ENCODE data around the gene DNAJA3. TPM values are rescaled to one million over a fixed set of nuclear protein-coding genes. Genes with fewer than 3 reads are reported as not detected.

DNAJA3 gene
- total RNA-seq, 2 donors from 2014 or later = 43.6 to 56.7 TPM

DNA sequence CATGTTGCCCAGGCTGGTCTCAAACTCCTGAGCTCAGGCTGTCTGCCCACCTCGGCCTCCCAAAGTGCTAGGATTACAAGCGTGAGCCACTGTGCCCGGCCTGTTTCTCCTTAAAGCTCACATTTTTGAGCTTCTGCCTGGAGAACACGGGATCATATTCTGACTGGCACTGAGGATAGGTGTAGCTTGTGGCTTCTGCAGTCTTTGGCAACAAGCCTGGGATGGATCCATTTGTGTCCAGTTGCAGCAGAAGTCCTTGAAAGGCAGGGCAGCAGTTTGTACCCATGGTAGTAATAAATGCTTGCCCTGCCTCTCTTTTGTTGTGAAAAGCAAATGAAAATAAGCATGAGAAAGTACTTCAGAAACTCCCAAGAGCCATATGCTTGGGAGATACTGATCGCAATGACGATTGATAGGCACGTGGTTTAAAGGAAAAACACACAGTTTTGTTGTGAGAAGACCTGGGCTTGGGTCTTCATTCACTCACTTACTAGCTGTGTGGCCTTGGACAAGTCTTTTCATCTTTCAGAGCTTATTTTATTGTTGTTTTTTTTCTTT is 6.2 kb upstream of the DNAJA3 start:
- ATAC-seq (no peak), DNase-seq (no peak)
- intact Hi-C loops (cut with DNase I, micrococcal nuclease) = no loop called here

DNA sequence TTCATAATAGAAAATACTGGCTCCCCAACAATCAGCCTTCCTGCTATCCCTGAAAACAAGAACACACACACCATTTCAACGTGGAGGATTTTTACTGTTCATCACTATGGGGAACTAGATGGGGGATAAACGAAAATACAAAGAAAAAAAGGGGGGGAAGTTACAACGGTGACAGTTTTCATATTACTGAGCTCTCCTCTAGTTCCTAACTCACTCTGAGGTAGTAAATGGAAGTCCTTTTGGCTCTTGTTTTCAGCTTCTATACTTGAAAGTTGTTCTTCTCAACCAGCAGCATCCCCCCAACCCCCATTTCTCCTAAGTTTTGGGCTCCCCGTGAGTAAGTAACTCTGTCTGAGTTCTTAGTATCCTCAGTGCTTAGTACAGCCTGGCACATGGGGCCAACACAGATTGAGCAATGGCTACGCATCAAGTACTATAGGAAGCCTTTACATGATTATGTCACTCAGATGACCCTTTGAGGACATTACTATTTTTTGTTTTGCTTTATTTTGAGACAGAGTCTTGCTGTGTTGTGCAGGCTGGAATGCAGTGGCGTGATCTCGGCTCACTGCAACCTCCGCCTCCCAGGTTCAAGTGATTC is 5.1 kb upstream of the DNAJA3 start:
- DNase-seq (no peak), ATAC-seq (no peak)
- intact Hi-C loops (cut with DNase I, micrococcal nuclease) = no loop called here

DNA sequence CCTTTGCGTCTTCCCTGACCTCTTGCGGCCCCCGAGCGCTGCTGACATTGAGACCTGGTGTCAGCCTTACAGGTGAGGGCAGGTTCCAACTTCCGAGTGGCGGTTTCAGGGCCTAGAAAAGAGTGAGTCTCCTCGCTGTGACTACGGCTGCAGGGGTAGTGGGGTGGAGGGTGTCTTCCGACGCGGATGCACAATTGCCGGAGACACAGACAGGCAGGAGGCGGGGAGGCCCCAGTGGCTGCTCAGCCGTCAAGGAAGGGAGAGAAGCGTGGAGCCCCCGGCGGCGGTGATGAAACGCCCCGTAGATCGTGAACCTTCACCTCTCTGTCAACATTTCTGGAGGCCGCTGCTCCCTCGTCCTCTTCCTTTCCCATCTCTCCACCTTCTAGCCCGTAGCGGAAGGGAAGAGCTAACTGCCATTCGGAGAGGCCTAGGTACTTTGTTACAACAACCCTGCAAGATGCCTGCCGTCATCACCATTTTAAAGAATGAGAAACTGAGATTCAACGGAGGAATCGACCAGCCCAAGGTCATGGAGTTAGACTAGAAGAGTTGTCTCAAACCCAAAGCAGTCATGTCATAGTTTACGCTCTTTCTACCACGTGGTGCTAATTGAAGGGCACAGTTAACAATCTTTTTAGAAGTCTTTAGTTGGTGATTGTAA is 485 bp downstream of the DNAJA3 start:
- DNase-seq (no peak), ATAC-seq (peak; percentile 48)
- intact Hi-C loops (cut with DNase I, micrococcal nuclease) = no loop called here

DNA sequence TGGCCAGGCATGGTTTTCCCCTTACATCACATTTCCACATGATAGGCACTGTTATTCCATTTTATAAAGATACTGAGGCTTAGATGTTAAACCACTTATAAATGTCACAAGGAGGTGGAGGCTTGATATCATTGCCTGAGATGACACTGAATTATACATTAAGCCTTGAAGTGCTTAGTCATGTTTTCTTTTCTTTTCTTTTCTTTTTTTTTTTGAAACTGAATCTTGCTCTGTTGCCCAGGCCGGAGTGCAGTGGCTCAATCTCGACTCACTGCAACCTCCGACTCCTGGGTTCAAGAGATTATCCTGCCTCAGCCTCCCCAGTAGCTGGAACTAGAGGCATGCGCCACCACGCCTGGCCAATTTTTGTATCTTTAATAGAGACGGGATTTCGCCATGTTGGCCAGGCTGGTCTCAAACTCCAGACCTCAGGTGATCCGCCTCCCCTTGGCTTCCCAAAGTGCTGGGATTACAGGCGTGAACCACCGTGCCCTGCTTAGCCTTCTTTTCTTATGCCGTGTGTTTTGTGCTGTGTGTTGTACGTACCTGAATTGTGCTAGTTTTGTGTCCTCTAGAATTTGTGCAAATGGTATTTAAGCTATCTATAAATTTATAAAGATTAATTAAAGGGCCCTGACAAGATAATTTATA is 1.2 kb downstream of the DNAJA3 start:
- DNase-seq (no peak), ATAC-seq (no peak)
- intact Hi-C loops (cut with DNase I, micrococcal nuclease) = no loop called here

DNA sequence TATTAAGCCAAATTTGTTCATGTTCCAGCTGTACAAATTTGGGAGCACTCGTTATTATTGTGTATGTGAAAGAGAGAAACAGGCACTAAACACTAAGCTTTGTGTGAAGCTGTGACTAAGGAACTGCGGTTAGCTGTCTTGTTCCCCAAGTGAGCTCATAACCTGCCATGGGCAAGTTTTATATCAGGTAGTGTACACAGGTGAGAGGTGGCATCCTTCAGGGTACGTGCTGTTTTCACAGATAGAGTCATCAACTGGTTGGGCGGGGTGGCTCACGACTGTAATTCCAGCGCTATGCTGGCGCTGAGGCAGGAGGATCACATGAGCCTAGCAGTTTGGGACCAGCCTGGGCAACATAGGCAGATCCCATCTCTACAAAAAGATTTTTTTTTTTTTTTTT is 2.8 kb downstream of the DNAJA3 start:
- intact Hi-C loops (cut with DNase I, micrococcal nuclease) = no loop called here
- no peak for DNase-seq

DNA sequence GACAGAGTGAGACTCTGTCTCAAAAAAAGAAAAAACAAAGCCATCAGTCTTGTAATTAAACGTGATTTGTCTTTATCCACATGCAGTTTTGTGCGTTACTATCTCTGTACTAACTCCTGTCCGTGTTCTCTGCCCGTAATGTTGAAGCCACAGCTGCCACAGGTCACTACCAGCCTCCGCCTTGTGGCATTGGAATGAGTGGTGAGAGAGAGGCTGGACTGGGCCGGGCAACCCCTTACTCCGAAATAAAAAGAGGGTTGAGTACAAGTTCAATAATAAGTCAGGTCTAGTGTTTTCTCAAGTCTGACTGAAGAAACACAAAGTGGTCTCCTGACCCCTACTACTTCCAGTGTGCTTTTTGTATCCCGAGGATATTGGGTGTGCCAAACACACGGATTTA is 5.4 kb downstream of the DNAJA3 start:
- ATAC-seq (no peak), DNase-seq (no peak)
- intact Hi-C loops (cut with DNase I, micrococcal nuclease) = no loop called here

More for the DNA sequence above, 2.8 kb downstream of the DNAJA3 start:
- ATAC-seq = peak; percentile 7

DNA sequence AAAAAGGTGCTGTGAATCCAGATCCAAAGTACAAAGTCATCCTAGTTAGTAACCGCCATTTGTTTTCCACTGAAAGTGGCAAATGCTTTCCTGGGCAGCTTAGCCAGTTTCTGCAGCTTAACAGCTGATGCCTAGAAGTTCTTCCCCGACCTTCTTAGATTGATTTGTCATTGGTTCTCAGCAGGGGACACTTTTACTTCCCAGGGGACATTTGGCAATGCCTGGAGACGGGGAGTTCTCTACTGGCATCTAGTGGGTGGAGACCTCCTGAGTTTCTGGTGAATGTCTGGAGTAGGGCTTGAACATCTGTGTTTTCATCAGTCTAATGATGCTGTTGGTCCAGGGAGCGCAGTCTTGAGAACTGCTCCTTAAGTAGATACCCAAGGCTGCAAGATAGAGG is 7.6 kb downstream of the DNAJA3 start:
- intact Hi-C loops (cut with DNase I, micrococcal nuclease) = no loop called here
- ATAC-seq (no peak), DNase-seq (no peak)

DNA sequence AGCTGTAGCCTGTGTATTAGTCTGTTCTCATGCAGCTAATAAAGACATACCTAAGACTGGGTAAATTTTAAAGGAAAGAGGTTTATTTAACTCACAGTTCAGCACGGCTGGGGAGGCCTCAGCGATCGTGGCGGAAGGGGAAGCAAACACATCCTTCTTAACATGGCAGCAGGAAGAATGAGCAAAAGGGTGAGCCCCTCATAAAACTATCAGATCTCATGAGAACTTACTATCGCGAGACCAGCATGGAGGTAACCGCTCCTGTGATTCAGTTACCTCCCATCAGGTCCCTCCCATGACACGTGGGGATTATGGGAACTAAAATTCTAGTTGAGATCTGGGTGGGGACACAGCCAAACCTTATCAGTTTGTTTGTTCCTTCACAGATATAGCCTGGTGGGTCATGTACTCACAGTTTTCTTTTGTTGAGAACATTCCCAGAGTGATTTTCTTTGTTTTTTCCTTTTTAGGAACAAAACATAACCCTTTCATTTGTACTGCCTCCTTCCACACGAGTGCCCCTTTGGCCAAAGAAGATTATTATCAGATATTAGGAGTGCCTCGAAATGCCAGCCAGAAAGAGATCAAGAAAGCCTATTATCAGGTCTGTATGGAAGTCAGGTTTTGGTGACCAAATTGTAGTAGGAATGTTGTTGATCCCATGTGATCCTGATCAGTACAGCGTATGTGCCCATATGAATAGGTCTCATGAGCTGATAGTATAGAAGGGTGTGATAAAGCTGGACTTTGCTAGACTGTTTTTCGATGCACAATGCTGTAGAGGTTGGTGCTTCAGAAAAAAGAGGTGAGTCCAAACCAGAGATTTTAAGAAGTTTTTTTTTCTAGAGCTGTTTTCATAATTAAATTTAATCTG is 8.5 kb downstream of the DNAJA3 start:
- intact Hi-C loops (cut with DNase I, micrococcal nuclease) = no loop called here
- peak; percentile 27 for ATAC-seq
- DNase-seq = no peak

DNA sequence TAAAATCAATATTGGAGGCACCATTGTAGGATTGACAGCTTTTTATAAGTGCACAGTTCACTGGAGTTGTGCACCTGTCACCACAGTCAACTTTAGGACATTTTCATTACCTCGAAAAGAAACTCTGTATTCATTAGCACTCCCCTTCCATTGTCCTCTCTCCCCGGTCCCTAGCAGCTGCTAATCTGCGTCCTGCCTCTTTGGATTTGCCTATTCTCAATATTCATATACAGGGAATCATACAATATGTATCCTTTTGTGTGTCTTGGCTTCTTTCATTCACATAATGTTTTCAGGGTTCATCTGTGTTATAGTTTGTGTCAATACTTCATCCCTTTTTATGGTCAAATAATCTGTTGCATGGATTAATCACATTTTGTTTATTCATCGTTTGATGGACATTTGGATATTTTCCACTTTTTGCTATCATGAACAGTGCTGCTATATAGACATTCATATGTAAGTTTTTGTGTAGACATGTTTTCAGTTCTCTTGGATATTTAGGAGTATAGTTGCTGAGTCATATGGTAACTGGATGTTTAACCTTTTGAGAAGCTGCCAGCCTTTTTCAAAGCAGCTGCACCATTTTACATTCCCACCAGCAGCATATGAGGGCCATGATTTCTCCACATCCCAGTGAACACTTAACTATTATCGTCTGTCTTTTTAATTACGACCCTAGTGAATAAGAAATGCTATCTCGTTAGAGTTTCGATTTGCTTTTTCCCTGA is 9.8 kb downstream of the DNAJA3 start:
- ATAC-seq (no peak), DNase-seq (no peak)
- intact Hi-C loops (cut with DNase I, micrococcal nuclease) = no loop called here

DNA sequence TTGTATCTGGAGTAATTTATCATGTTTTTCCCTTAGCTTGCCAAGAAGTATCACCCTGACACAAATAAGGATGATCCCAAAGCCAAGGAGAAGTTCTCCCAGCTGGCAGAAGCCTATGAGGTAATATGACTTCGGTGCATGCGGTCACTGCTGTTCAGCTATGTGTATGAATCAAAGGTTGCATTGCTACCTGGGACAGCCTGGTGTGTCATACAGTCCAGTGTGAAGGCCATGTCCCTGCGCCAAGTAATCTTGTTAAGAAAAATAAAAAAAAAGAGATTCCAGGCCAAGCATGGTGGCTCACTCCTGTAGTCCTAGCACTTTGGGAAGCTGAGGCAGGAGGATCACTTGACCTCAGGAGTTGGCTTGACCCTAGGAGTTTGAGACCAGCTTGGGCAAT is 11.7 kb downstream of the DNAJA3 start:
- ATAC-seq (no peak), DNase-seq (no peak)
- intact Hi-C loops (cut with DNase I, micrococcal nuclease) = no loop called here

DNA sequence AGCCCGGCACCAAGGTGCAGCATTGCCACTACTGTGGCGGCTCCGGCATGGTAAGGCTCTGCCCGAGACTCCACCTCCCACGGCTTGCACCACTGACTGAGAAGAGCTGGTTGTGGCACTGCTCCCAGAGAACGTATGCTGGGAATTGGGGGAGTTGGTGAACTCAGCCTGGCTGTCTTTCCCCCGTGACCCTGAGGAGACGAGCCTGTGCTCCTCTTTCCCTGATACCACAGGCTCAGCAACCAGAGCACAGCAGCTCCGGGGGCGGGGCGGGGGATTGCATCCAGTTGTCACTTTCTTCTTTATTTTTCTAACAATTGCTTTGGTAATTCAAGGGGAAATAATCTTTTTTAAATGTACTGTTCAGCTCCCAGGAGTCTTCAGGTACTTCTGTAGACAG is 16.7 kb downstream of the DNAJA3 start:
- intact Hi-C loops (cut with DNase I, micrococcal nuclease) = no loop called here
- DNase-seq (no peak), ATAC-seq (no peak)

DNA sequence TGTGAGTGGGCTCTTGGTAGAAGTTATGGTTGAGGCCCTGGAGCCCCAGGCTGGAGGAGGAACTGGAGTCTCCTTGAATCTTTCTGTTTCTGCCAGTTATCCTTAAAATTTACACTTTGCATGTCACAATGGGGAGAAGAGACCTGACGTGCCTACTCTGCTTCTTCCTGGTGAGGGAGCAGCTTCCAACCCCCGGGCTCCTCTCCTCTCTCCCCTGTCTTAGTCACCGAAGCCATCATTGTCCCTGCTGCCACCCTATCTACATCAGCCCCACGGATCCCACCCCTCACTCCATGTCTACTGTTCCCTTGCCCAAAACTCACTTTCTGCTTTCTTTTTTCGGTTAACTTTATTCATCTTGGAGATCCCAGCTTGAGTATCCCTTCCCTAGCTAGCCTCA is 17.6 kb downstream of the DNAJA3 start:
- ATAC-seq (no peak), DNase-seq (no peak)
- intact Hi-C loops (cut with DNase I, micrococcal nuclease) = no loop called here

DNA sequence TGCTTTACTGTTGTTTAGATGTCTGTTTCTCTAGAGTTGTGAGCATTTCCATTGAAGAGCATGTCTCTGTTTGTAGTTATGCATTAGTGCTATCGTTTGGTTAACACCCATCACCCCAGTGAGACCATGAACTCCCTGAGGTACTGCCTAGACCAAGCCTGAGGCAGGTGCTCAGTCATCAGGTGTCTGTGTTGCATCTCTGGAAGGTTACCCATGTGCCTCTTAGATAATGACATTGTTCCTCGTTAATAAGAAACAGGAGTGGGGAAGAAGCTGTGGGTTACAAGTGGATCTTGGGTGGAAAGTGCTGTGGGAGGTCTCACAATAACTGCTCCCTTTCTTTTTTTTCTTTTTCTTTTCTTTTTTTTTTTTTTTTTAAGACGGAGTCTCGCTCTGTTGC is 18.3 kb downstream of the DNAJA3 start:
- no peak for DNase-seq
- no peak for ATAC-seq
- intact Hi-C loops (cut with DNase I, micrococcal nuclease) = no loop called here

DNA sequence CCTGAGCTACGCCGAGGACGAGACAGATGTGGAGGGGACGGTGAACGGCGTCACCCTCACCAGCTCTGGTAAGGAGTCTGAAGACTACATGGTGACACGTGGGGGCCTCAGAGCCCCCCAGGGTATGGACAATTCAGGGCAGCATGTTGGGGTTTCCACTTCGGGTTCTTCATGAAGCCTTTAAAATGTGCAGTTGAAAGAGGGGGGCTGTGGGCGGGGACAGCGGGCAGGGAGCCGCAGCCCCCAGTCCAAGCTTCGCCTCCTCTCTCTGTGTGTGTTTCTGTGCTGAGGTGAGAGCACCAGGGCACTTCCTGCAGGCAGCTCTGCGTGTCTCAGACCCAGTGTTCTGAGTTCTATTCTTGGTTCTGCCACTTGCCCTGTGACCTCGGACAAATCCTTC is 24.8 kb downstream of the DNAJA3 start:
- DNase-seq (no peak), ATAC-seq (no peak)
- intact Hi-C loops (cut with DNase I, micrococcal nuclease) = no loop called here

DNA sequence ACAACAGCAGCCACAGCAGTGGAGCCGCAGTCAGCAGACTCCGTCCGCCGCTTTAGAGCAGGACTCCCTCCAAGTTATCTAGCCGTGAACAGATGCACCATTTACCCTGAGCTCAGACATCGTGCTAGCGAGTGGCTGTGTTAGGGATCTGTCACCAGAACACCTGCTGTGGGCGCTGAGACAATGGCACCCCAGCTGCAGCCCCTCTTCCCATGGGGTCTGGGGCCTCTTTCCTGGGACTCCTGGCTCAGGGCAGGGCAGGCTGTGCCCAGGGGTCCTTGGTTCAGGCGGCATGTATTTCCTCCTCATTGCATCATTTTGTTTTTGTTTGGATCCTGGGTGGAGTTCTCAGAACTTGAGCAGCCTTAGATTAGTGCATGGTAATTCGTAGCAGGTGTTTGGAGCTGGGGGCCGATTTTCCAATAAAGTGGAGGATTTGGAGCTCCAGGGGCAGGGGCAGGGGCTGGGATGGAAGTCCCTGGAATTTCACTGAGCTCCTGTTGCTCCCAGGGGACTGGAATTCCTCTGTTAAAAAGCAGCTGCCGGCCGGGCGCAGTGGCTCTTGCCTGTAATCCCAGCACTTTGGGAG is 25.4 kb downstream of the DNAJA3 start:
- ATAC-seq = no peak
- no peak for DNase-seq
- intact Hi-C loops (cut with DNase I, micrococcal nuclease) = no loop called here

DNA sequence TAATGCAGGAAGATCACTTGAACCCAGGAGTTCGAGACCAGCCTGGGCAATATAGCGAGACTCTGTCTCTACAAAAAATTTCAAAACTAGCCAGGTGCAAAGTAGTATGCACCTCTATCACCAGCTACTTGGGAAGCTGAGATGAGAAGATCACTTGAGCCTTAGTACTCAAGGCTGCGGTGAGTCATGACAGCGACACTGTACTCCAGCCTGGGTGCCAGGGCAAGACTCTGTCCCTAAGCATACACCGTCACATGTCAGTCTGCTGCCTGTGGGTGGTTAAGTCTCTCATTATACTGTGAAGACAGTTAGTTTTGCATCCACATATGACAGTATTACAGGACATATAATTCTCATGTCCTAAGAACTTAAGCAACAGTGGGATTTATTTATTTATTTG is 27.0 kb downstream of the DNAJA3 start:
- intact Hi-C loops (cut with DNase I, micrococcal nuclease) = no loop called here
- ATAC-seq (no peak), DNase-seq (no peak)

DNA sequence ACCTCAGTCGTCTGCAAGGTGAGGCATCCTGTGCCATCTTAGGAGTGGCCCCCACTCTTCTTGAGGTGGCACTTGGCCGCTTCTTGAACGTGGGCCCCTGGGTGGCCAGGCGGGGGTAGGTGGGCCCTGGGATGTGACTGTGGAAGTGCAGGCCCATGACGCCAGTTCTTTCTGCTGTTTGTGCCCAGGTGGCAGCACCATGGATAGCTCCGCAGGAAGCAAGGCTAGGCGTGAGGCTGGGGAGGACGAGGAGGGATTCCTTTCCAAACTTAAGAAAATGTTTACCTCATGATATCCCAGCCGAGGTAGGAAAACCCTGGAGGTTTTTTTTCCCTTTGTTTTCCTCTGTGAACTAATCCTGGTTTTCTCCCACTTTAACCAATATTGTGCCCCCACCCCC is 29.0 kb downstream of the DNAJA3 start:
- intact Hi-C loops (cut with DNase I, micrococcal nuclease) = no loop called here

DNA sequence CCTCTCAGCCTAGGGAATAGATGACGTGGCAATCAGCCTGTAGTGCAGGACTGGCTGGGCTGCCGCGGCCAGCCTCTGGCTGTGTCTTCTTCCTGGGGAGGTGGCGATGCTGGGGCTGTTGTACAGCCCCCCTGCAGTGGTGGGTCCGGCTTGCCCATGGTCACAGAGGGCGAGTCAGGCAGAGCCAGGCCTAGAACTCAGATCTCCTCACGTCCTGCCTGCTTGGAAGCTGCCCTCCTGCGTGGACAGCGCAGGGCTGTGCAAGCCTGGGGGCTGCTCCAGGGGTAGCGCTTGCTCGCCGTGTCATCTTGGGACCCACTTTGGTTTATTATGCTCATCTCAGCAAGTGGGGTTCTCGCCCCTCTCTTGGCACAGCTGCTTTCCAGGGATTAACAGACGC is 29.4 kb downstream of the DNAJA3 start:
- DNase-seq = no peak
- ATAC-seq = no peak

More for the DNA sequence above, 29.0 kb downstream of the DNAJA3 start:
- ATAC-seq = no peak
- DNase-seq = no peak

More for the DNA sequence above, 29.4 kb downstream of the DNAJA3 start:
- intact Hi-C loops (cut with DNase I, micrococcal nuclease) = no loop called here
